ENCODE measurements around the gene UBXN7. TPM values are rescaled to one million over a fixed set of nuclear protein-coding genes. Genes with fewer than 3 reads are reported as not detected.

Gene UBXN7
- total RNA-seq, 1 experiment from 2014 or later, result 62.7 TPM

DNA sequence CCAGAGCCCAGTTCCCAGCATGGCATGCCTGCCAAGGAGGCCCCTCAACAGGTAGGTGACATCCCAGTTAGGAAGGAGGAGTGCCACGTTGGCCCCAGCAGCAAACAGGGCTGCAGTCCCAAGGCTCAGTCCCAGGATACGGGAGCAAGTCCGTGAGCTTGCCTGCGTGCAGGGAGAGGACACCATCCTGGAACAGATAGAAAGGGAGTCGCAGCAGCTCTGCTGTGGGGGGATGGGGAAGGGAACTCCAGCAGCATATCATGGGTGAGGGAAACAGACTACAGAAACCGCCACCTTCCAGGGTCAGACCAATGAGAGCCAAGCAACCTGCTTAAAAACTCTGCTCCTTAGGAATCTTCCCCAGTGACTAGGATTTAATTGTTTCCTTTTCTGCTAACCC lies 104.8 kb downstream of the UBXN7 start:
- intact Hi-C loops (cut with micrococcal nuclease; ENCODE audit: unreplicated experiment), result no loop called here
- DNase-seq, result no peak
- Mint-ChIP-seq H3K27me3 (ENCODE audit: insufficient read depth, unreplicated experiment) (no peaks in the 10 kb centered on the region), H3K4me1 (ENCODE audit: low read depth, unreplicated experiment) (no peaks in the 10 kb centered on the region), H3K9me3 (ENCODE audit: unreplicated experiment) (no peaks in the 10 kb centered on the region), H3K36me3 (ENCODE audit: insufficient read depth, unreplicated experiment) (no peaks in the 10 kb centered on the region), H3K27ac (ENCODE audit: unreplicated experiment) (no peak overlapping the region), H3K4me3 (ENCODE audit: unreplicated experiment) (no peak overlapping the region)
- Histone ChIP-seq H3K4me3 (ENCODE audit: low read depth, low read length) (no peak overlapping the region), H3K4me1 (no peaks in the 10 kb centered on the region), H3K9me3 (no peaks in the 10 kb centered on the region), H3K36me3 (ENCODE audit: control insufficient read depth, insufficient read depth, low read length) (no peaks in the 10 kb centered on the region), H3K27me3 (replicated peaks; ENCODE audit: control insufficient read depth, insufficient read depth, low read length) (no peaks in the 10 kb centered on the region)
- ChIA-PET CTCF (no interaction called here), POLR2A (no interaction called here)
- no TSS peak for BruUV-seq (replicated peaks)
- TF ChIP-seq CTCF (IDR thresholded peaks at IDR 0.05; ENCODE audit: insufficient read depth in 1 of 2, low read depth in 1 of 2, low read length in 1 of 2, severe bottlenecking in 1 of 2, unreplicated experiment in 1 of 2), result no peak

DNA sequence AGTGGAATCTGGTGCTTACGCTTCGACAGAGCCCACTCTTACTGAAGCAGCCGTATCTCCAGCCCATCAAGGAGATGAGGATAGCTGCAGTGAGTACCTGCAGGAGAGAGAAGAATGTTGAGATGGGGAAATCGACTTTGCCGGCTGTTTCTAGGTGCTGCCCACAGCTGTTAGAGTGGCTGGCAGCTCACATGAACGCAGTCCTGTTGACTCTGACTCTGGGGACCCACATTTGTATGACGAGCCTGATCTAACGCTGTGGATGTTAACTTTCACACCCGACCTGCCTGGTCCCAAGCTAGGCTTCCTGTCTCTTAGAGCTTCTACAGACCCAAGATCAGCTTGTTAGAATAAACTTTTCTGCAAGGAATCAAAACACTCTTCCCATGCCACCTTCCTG lies 105.3 kb downstream of the UBXN7 start:
- H3K27me3 Mint-ChIP-seq (ENCODE audit: insufficient read depth, unreplicated experiment), result no peaks in the 10 kb centered on the region
- no peaks in the 10 kb centered on the region for H3K36me3 Mint-ChIP-seq (ENCODE audit: insufficient read depth, unreplicated experiment)
- ChIA-PET CTCF (no interaction called here), POLR2A (no interaction called here)
- Histone ChIP-seq H3K9me3 (no peaks in the 10 kb centered on the region), H3K4me3 (ENCODE audit: low read depth, low read length) (no peak overlapping the region), H3K27me3 (replicated peaks; ENCODE audit: control insufficient read depth, insufficient read depth, low read length) (no peaks in the 10 kb centered on the region), H3K36me3 (ENCODE audit: control insufficient read depth, insufficient read depth, low read length) (no peaks in the 10 kb centered on the region), H3K4me1 (no peaks in the 10 kb centered on the region)
- H3K4me3 Mint-ChIP-seq (ENCODE audit: unreplicated experiment), result no peak overlapping the region
- DNase-seq, result no peak
- H3K27ac Mint-ChIP-seq (ENCODE audit: unreplicated experiment), result no peak overlapping the region
- H3K4me1 Mint-ChIP-seq (ENCODE audit: low read depth, unreplicated experiment), result no peaks in the 10 kb centered on the region
- no peaks in the 10 kb centered on the region for H3K9me3 Mint-ChIP-seq (ENCODE audit: unreplicated experiment)
- no peak for TF ChIP-seq CTCF (IDR thresholded peaks at IDR 0.05; ENCODE audit: insufficient read depth in 1 of 2, low read depth in 1 of 2, low read length in 1 of 2, severe bottlenecking in 1 of 2, unreplicated experiment in 1 of 2)
- BruUV-seq (replicated peaks), result no TSS peak
- intact Hi-C loops (cut with micrococcal nuclease; ENCODE audit: unreplicated experiment), result no loop called here

DNA sequence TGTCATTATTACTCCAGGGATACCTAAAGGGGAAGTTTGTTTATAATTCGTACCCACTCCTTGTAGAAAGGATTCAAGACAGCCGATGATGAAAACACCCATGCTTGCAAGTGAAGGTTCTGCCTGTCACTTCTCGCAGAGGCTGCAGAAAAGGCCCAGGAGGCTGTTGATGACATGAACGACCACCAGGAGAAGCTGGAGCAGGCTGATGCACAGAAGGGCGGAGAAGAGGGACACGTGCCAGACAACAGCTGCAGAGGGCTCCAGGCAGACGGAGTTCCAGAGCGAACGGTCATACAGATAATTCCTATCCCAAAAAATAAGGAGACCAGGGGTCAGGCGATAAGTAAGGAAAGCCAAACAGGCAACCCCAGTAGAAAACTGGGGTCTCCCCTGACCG lies 108.5 kb downstream of the UBXN7 start:
- ChIA-PET POLR2A (no interaction called here), CTCF (interaction anchor here (0.6 kb wide), 1 partner anchor 13 kb away, joined by 3 read pairs; no protein-coding TSS in a partner anchor)
- peak; percentile 45 to 48 for DNase-seq
- TF ChIP-seq CTCF (IDR thresholded peaks at IDR 0.05; ENCODE audit: insufficient read depth in 1 of 2, low read depth in 1 of 2, low read length in 1 of 2, severe bottlenecking in 1 of 2, unreplicated experiment in 1 of 2), result peak in 1 of 2 experiments; percentile 47
- Mint-ChIP-seq H3K4me1 (ENCODE audit: low read depth, unreplicated experiment) (no peaks in the 10 kb centered on the region), H3K36me3 (ENCODE audit: insufficient read depth, unreplicated experiment) (no peaks in the 10 kb centered on the region), H3K27ac (ENCODE audit: unreplicated experiment) (no peak overlapping the region), H3K4me3 (ENCODE audit: unreplicated experiment) (no peak overlapping the region), H3K9me3 (ENCODE audit: unreplicated experiment) (no peaks in the 10 kb centered on the region), H3K27me3 (ENCODE audit: insufficient read depth, unreplicated experiment) (no peaks in the 10 kb centered on the region)
- Histone ChIP-seq H3K4me3 (ENCODE audit: low read depth, low read length) (no peak overlapping the region), H3K9me3 (no peaks in the 10 kb centered on the region), H3K27me3 (replicated peaks; ENCODE audit: control insufficient read depth, insufficient read depth, low read length) (no peaks in the 10 kb centered on the region), H3K36me3 (ENCODE audit: control insufficient read depth, insufficient read depth, low read length) (no peaks in the 10 kb centered on the region), H3K4me1 (no peaks in the 10 kb centered on the region)
- intact Hi-C loops (cut with micrococcal nuclease; ENCODE audit: unreplicated experiment), result no loop called here
- no TSS peak for BruUV-seq (replicated peaks)

Data from Caco-2 (cell line).